GM06990 (cell line): Measurements from ENCODE around the gene SUSD5.
"Not testable (repeated sequence)": the region's sequence is repeated elsewhere in the genome, so short reads cannot be mapped to it uniquely, and the experiment has no call there.

Experiments
- DNase-seq: peaks from one replicate; pipeline ENCODE4 v3.0.0-alpha.2; 2011; ENCODE audit not compliant: insufficient read length; ENCODE audit errors: extremely low read depth
- H3K27me3 ChIP-seq: replicated peaks from 2 replicates; pipeline ENCODE4 v1.6.0; 2011; ENCODE audit warnings: low read length; ENCODE audit not compliant: control insufficient read depth, insufficient read depth
- H3K36me3 ChIP-seq: 2 replicates; pipeline ENCODE4 v1.5.1; 2011; ENCODE audit warnings: low read length; ENCODE audit not compliant: control insufficient read depth, insufficient read depth
- H3K4me3 ChIP-seq: replicated peaks from 2 replicates; pipeline ENCODE4 v1.5.1; 2011; ENCODE audit warnings: low read depth, mild to moderate bottlenecking, control low read depth, low read length
- TF ChIP-seq, protein P1 (sequence below): IDR thresholded peaks from 2 replicates; pipeline ENCODE4 v1.5.1; 2011; ENCODE audit warnings: low read length, control low read depth, mild to moderate bottlenecking, inconsistent platforms; ENCODE audit not compliant: insufficient read depth, poor library complexity, severe bottlenecking

Gene SUSD5

DNA sequence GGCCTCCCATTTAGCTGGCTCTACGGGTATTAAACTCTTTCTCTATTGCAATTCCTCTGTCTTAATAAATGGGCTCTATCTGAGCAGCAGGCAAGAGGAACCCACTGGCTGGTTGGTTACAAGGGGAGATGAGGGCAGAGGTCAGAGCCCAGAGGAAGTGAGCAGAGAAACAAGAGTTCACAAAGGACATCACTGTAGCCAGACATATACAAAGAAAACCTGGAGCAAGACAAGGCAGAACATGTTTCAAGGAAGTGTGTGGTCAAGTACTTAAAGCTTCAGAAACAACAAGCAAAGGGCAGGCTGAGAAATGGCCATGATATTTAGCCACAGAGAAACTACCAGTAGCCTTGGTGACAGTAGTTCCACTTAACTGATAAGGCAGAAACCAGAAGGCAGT, 24.3 kb downstream of the SUSD5 start:
- Histone ChIP-seq H3K4me3 (no peak overlapping the region), H3K36me3 (no peaks in the 10 kb centered on the region), H3K27me3 (no peaks in the 10 kb centered on the region)
- no peak for DNase-seq
- TF ChIP-seq, protein P1, sequence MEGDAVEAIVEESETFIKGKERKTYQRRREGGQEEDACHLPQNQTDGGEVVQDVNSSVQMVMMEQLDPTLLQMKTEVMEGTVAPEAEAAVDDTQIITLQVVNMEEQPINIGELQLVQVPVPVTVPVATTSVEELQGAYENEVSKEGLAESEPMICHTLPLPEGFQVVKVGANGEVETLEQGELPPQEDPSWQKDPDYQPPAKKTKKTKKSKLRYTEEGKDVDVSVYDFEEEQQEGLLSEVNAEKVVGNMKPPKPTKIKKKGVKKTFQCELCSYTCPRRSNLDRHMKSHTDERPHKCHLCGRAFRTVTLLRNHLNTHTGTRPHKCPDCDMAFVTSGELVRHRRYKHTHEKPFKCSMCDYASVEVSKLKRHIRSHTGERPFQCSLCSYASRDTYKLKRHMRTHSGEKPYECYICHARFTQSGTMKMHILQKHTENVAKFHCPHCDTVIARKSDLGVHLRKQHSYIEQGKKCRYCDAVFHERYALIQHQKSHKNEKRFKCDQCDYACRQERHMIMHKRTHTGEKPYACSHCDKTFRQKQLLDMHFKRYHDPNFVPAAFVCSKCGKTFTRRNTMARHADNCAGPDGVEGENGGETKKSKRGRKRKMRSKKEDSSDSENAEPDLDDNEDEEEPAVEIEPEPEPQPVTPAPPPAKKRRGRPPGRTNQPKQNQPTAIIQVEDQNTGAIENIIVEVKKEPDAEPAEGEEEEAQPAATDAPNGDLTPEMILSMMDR: no peak

DNA sequence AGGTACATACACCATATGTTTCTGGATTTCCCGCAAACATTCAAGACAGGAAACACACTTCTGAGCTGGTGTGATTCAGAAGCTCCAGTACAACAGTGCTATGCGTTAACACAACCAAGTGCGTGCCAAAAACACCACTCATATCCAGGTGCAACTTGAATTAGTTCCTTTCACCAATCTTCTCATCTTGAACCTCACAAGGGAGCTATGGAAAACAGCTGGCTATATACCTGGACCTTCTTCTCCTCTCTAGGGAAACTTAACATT, 31.3 kb downstream of the SUSD5 start:
- TF ChIP-seq, protein P1: no peak
- H3K36me3 ChIP-seq: no peaks in the 10 kb centered on the region
- DNase-seq: no peak

DNA sequence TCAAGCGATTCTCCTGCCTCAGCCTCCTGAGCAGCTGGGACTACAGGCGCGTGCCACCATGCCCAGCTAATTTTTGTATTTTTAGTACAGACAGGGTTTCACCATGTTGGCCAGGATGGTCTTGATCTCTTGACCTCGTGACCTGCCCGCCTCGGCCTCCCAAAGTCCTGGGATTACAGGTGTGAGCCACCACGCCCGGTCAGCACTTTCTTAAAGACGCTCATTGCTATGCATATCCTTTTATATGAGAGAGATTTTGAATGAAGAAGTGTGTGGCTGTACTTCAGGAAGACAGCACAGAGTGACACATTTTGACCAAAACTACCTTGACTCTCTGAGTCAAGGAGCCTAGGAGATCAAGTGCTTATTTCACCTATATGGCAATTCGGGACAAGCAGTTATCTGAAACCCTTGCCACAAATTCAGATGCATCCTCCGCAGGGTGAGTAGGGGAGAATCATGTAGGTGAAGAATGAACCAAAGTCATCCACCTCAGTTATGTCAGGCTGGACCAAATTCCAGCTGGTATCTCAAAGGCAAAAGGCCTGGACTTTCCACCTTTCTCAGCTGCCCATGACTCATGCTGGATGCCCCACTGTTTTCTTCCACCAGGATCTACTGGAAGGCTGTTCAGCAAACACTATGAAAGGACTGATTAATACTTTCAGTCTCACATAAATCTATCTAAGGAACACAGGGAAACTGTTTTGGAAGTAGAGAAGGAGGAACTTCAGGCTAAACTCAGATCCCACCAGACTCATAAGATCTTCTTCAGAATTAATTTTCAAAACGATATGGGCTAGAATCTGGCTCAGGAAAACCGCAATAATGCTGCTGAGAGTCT, 31.9 kb downstream of the SUSD5 start:
- DNase-seq: no peak
- TF ChIP-seq, protein P1: no peak
- Histone ChIP-seq H3K4me3 (no peak overlapping the region), H3K27me3 (no peaks in the 10 kb centered on the region), H3K36me3 (no peaks in the 10 kb centered on the region)

More for the DNA sequence above, 31.3 kb downstream of the SUSD5 start:
- Histone ChIP-seq H3K4me3 (no peak overlapping the region), H3K27me3 (no peaks in the 10 kb centered on the region)

DNA sequence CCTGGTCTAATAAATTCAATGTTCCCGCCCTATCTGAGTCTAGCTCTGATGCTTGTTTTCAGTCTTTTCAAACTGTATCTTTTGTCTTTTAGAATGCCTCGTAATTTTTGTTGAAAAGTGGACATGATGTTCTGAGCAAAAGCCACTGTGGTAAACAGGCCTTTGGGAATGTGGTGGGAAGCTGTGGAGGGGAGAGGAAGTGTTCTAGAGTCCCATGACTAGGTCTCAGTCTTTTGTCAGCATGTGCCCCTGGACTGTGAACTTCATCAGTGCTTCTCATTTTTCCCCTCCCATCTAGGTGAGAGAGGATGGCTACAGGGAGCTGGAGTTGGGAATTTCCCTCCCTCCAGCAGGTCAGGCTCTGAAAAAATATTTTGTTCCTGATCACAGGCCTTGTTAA, 33.7 kb downstream of the SUSD5 start:
- H3K27me3 ChIP-seq: no peaks in the 10 kb centered on the region
- TF ChIP-seq, protein P1: no peak
- H3K4me3 ChIP-seq: no peak overlapping the region
- no peaks in the 10 kb centered on the region for H3K36me3 ChIP-seq
- DNase-seq: no peak

DNA sequence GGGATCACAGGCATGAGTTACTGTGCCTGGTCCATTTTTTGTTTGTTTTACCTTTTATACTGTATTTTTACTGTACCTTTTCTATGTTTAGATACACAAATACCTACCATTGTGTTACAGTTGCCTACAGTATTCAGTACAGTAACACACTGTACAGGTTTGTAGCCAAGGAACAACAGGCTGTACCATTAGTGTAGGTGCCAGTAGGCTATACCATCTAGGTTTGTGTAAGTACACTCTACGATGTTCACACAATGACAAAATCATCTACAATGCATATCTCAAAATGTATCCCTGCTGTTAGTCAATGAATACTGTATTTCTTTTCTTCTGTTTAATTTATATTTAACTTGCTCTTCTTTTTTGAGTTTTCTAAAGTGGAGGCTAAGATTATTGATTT, 37.0 kb downstream of the SUSD5 start:
- not testable (repeated sequence) for H3K4me3 ChIP-seq, H3K27me3 ChIP-seq, H3K36me3 ChIP-seq, DNase-seq

DNA sequence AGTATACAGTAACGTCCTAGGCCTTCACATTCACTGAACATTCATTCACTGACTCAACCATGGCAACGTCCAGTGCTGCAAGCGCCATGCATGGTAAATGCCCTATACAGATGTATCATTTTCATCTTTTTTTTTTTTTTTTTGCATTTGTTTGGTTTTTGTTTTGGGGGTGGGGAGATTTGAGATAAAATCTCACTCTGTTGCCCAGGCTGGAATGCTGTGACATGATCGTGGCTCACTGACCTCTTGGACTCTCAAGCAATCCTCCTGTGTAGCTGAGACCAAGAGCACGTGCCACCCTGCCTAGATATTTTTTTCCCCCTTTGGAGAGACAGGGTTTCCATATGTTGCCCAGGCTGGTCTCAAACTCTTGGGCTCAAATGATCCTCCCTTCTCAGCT, 37.4 kb downstream of the SUSD5 start:
- TF ChIP-seq, protein P1: no peak
- Histone ChIP-seq H3K36me3 (no peaks in the 10 kb centered on the region), H3K27me3 (no peaks in the 10 kb centered on the region), H3K4me3 (no peak overlapping the region)
- DNase-seq: no peak
